CD4-positive, alpha-beta T cell (primary cell): ENCODE results near the gene TRABD2B. TPM values are rescaled to one million over a fixed set of nuclear protein-coding genes. Genes with fewer than 3 reads are reported as not detected.

Source experiments
- ATAC-seq: fragments of 200-7000 bp; cut with Tn5 transposase; one replicate; pipeline ENCODE4 v1.10.0; 2022; ENCODE audit warnings: mild to moderate bottlenecking; ENCODE audit not compliant: poor library complexity
- CTCF ChIA-PET: fragments of 350-600 bp; sonication (Branson Sonifier 250); formaldehyde crosslinking; loops from one replicate; lab custom pipeline; 2021; ENCODE audit warnings: antibody characterized with exemption, inconsistent platforms; lab: Charles Lee
- POLR2A ChIA-PET: fragments of 350-600 bp; sonication (Branson Sonifier 250); formaldehyde crosslinking; loops from one replicate; lab custom pipeline; 2021; ENCODE audit warnings: antibody characterized with exemption, inconsistent platforms; lab: Charles Lee
- DNase-seq, 14 experiments: peaks; one replicate each; pipeline ENCODE4 v3.0.0-alpha.2; 2013 to 2020; ENCODE audit warnings: mixed read lengths in 2 of 14
- H3K27ac ChIP-seq, 2 donors: one replicate each; pipeline versions ENCODE4 v1.5.1 to v1.7.0; 2013; ENCODE audit warnings: low read length in 2 of 2, low read depth in 1 of 2, mild to moderate bottlenecking in 1 of 2
- H3K27me3 ChIP-seq, 2 experiments: 1 replicate in 1 of 2; 2 replicates in 1 of 2; pipeline versions ENCODE4 v1.6.1 to v1.7.0; 2013; ENCODE audit warnings: low read length in 2 of 2, control low read depth in 1 of 2, mild to moderate bottlenecking in 1 of 2, moderate library complexity in 1 of 2; ENCODE audit not compliant: insufficient read depth in 2 of 2, control insufficient read depth in 1 of 2
- H3K36me3 ChIP-seq: one replicate; pipeline ENCODE4 v1.6.1; 2013; ENCODE audit warnings: low read length, control low read depth; ENCODE audit not compliant: insufficient read depth
- H3K4me1 ChIP-seq: one replicate; pipeline ENCODE4 v1.6.1; 2013; ENCODE audit warnings: low read length, control low read depth; ENCODE audit not compliant: insufficient read depth
- H3K4me3 ChIP-seq: one replicate; pipeline ENCODE4 v1.5.1; 2013; ENCODE audit warnings: mild to moderate bottlenecking, low read length, moderate library complexity
- H3K9me3 ChIP-seq, 2 experiments: 1 replicate in 1 of 2; 2 replicates in 1 of 2; pipeline versions ENCODE4 v1.6.1 to v1.7.0; 2013; ENCODE audit warnings: low read length in 2 of 2, mild to moderate bottlenecking in 2 of 2, control low read depth in 1 of 2, moderate library complexity in 1 of 2; ENCODE audit not compliant: control insufficient read depth in 1 of 2, insufficient read depth in 1 of 2
- H3K27ac Mint-ChIP-seq: one replicate; pipeline ENCODE4 v1.8.0; 2020; ENCODE audit warnings: mixed read lengths
- H3K27me3 Mint-ChIP-seq: one replicate; pipeline ENCODE4 v1.8.0; 2021; ENCODE audit warnings: mixed read lengths
- H3K36me3 Mint-ChIP-seq: one replicate; pipeline ENCODE4 v1.8.0; 2021; ENCODE audit warnings: low read depth, mixed read lengths
- H3K4me1 Mint-ChIP-seq: one replicate; pipeline ENCODE4 v1.8.0; 2021; ENCODE audit warnings: low read depth, mixed read lengths
- H3K4me3 Mint-ChIP-seq: one replicate; pipeline ENCODE4 v1.8.0; 2020; ENCODE audit warnings: mild to moderate bottlenecking, mixed read lengths
- H3K9me3 Mint-ChIP-seq: one replicate; pipeline ENCODE4 v1.8.0; 2020; ENCODE audit warnings: mixed read lengths
- CTCF ChIP-seq: fragments of 200-600 bp; IDR thresholded peaks from one replicate; pipeline ENCODE4 v1.8.0; 2022; ENCODE audit warnings: antibody characterized with exemption, mild to moderate bottlenecking
- intact Hi-C, 2 experiments: fragments of 100-400 bp; cut with DNase I in 1 of 2; cut with micrococcal nuclease in 1 of 2; formaldehyde crosslinking; loops; one replicate each; pipeline versions ENCODE4 v1.15.1 to v1.9.0; 2023 to 2025; cut with DNase I, micrococcal nuclease
- total RNA-seq, 174 experiments: library from RNA in 2 of 174; stranded (reverse) in 2 of 174; gene quantifications; one replicate each; pipeline ENCODE4 v1.2.3 and lab custom pipeline; 2021 to 2026

The TRABD2B gene
- total RNA-seq, 2 experiments from 2014 or later: not detected

GRCh38 chr1:48018799-48019198 lies 21.6 kb upstream of the TRABD2B start:
- H3K9me3 Mint-ChIP-seq: no peaks in the 10 kb centered on the region
- no peak overlapping the region for H3K27ac Mint-ChIP-seq
- DNase-seq: no peak
- ChIA-PET CTCF (no interaction called here), POLR2A (no interaction called here)
- intact Hi-C loops: no loop called here
- no peaks in the 10 kb centered on the region for H3K36me3 Mint-ChIP-seq
- Histone ChIP-seq H3K36me3 (no peaks in the 10 kb centered on the region), H3K27ac (no peak overlapping the region), H3K4me1 (no peaks in the 10 kb centered on the region), H3K9me3 (peaks cover 0 to 5% of the 10 kb centered on the region in 2 experiments), H3K4me3 (no peak overlapping the region), H3K27me3 (peaks cover 0 to 8% of the 10 kb centered on the region in 2 experiments)
- no peak for TF ChIP-seq CTCF
- peaks cover 78% of the 10 kb centered on the region for H3K27me3 Mint-ChIP-seq
- ATAC-seq: no peak
- no peaks in the 10 kb centered on the region for H3K4me1 Mint-ChIP-seq
- H3K4me3 Mint-ChIP-seq: no peak overlapping the region

GRCh38 chr1:48017716-48018115 lies 20.5 kb upstream of the TRABD2B start:
- intact Hi-C loops: no loop called here
- ChIA-PET POLR2A (no interaction called here), CTCF (no interaction called here)
- Mint-ChIP-seq H3K36me3 (no peaks in the 10 kb centered on the region), H3K27me3 (peaks cover 76% of the 10 kb centered on the region), H3K9me3 (no peaks in the 10 kb centered on the region), H3K4me1 (no peaks in the 10 kb centered on the region), H3K4me3 (no peak overlapping the region), H3K27ac (no peak overlapping the region)
- no peaks in the 10 kb centered on the region for H3K4me1 ChIP-seq
- DNase-seq (no peak), ATAC-seq (no peak)
- H3K4me3 ChIP-seq: no peak overlapping the region
- H3K9me3 ChIP-seq: peaks cover 0 to 5% of the 10 kb centered on the region in 2 experiments
- H3K27me3 ChIP-seq: peaks cover 0 to 8% of the 10 kb centered on the region in 2 experiments
- no peak overlapping the region for H3K27ac ChIP-seq
- TF ChIP-seq CTCF: no peak
- no peaks in the 10 kb centered on the region for H3K36me3 ChIP-seq

GRCh38 chr1:48016515-48016914 lies 19.3 kb upstream of the TRABD2B start:
- no peak overlapping the region for H3K4me3 Mint-ChIP-seq
- Histone ChIP-seq H3K4me3 (no peak overlapping the region), H3K36me3 (no peaks in the 10 kb centered on the region), H3K4me1 (no peaks in the 10 kb centered on the region), H3K27ac (no peak overlapping the region), H3K9me3 (peaks cover 0 to 5% of the 10 kb centered on the region in 2 experiments), H3K27me3 (peaks cover 2 to 8% of the 10 kb centered on the region in 2 experiments)
- H3K9me3 Mint-ChIP-seq: no peaks in the 10 kb centered on the region
- intact Hi-C loops: no loop called here
- ChIA-PET POLR2A (no interaction called here), CTCF (no interaction called here)
- no peak overlapping the region for H3K27ac Mint-ChIP-seq
- no peaks in the 10 kb centered on the region for H3K36me3 Mint-ChIP-seq
- peaks cover 64% of the 10 kb centered on the region for H3K27me3 Mint-ChIP-seq
- H3K4me1 Mint-ChIP-seq: no peaks in the 10 kb centered on the region
- no peak for TF ChIP-seq CTCF
- ATAC-seq: no peak
- DNase-seq: no peak
